ENCODE results near the gene TOPORS.

GRCh38 chr9:32589083-32589723, 36.8 kb upstream of the TOPORS start:
- peak; percentile 61 for TF ChIP-seq CTCF (IDR thresholded peaks at IDR 0.05; ENCODE audit: borderline replicate concordance, extremely low read depth, low read length, poor library complexity, severe bottlenecking)
- no peak for TF ChIP-seq EZH2 (IDR thresholded peaks at IDR 0.05; ENCODE audit: borderline replicate concordance, low read depth, low read length, severe bottlenecking)
